C4-2B (cell line): Measurements from ENCODE around the gene CXCR6.

ENCODE experiments used
- H3K27ac ChIP-seq: fragments of 450-650 bp; 2 replicates; pipeline ENCODE4 v1.5.1; 2017
- ZFX ChIP-seq: fragments of 450-650 bp; IDR thresholded peaks from 2 replicates; pipeline ENCODE4 v1.6.1; 2017
- TF ChIP-seq, protein P1 (sequence below): fragments of 450-650 bp; conservative IDR thresholded peaks from 2 replicates; pipeline ENCODE4 v1.5.1; 2017; ENCODE audit warnings: mild to moderate bottlenecking

The CXCR6 gene

DNA sequence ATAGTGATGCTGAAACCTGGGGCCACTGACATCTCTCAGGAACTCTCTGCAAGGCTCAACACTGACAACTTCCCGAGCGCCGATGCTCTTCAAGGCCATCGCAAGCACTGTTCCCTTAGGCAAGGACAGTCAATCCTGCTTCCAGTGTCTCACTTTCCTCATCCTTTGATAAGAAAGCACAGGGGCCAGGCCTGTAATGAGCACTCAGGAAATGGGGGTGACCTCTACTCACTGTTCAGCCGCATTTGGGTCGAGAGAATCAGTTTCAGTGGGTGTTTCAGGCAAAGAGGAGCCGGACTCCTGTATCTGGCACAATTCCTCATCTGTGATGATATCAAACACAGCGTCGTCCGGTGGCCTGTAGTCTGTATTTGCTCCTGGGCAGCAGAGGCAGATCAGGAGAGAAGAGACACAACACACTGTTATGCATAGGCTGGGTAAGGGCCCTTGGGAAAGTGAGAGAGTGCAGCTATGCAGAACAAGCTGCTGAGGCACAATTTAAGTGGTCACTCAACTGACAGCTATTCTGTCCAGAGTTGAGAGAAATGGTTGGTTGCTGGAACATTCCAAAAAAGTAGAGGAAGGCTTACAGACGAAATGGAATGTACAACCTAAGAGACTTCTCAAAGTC, 11.9 kb downstream of the CXCR6 start:
- H3K27ac ChIP-seq: no peak overlapping the region
- TF ChIP-seq ZFX: no peak
- TF ChIP-seq, protein P1, sequence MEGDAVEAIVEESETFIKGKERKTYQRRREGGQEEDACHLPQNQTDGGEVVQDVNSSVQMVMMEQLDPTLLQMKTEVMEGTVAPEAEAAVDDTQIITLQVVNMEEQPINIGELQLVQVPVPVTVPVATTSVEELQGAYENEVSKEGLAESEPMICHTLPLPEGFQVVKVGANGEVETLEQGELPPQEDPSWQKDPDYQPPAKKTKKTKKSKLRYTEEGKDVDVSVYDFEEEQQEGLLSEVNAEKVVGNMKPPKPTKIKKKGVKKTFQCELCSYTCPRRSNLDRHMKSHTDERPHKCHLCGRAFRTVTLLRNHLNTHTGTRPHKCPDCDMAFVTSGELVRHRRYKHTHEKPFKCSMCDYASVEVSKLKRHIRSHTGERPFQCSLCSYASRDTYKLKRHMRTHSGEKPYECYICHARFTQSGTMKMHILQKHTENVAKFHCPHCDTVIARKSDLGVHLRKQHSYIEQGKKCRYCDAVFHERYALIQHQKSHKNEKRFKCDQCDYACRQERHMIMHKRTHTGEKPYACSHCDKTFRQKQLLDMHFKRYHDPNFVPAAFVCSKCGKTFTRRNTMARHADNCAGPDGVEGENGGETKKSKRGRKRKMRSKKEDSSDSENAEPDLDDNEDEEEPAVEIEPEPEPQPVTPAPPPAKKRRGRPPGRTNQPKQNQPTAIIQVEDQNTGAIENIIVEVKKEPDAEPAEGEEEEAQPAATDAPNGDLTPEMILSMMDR: no peak

DNA sequence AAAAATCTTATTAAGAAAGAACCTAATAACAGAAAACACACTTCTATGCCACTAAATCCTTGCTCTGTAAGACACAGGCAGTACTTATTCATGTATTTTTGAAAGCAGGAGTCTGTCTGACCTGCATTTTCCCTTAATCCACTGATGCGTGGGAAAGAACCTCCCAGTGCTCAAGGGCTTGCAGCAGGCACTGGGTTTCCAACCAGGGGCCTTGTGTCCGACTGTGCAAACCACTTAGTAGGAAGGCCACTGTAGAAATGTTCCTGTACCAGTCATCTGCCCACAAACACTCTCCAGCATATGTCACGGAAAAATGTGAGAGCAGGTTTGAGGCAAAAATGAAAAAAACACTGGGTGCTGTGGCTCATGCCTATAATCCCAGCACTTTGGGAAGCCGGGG, 12.4 kb downstream of the CXCR6 start:
- TF ChIP-seq, protein P1: no peak
- no peak for TF ChIP-seq ZFX
- H3K27ac ChIP-seq: no peak overlapping the region

DNA sequence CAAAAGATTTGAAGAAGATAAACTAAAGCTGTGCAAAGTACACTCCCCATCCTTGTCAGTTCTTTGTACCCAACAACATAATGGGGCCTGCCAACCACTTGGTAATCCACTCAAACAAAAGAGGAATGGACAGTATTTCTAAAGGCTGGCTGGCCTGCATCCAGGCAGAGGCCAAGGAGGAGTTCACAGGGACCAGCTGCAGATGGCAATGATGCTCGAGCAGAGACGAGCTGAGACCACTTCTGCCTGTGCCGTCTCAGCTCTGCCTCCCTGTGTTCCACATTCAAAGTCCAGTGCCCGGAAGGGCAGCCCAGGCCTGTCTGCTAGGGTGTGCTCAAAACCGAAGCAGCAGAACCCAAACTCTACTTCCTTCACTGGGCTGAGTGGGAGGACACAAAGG, 14.3 kb downstream of the CXCR6 start:
- TF ChIP-seq ZFX: no peak
- TF ChIP-seq, protein P1: no peak
- H3K27ac ChIP-seq: no peak overlapping the region

DNA sequence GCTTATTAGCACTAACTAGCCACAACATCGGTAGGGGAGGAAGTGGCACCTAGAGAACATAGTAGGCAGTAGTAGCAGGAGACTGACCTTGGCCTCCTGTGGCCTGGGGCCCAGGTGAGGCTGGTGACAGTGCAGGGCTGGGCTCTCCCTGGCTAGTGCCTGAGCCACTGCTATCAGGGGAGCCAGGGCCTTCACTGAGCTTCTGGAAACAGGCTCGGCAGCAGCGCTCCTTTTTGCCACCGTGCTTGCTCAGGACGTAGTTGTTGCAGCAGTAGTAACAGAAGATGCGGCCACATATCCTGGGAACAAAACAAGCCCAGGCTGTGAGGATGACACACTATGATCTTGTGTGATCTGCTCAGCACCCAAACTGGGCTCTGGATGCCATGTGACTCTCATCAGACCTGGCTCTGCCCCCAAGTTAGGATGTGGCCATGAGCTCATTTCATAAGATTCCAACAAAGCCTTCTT, 15.1 kb downstream of the CXCR6 start:
- no peak overlapping the region for H3K27ac ChIP-seq
- TF ChIP-seq, protein P1: no peak

DNA sequence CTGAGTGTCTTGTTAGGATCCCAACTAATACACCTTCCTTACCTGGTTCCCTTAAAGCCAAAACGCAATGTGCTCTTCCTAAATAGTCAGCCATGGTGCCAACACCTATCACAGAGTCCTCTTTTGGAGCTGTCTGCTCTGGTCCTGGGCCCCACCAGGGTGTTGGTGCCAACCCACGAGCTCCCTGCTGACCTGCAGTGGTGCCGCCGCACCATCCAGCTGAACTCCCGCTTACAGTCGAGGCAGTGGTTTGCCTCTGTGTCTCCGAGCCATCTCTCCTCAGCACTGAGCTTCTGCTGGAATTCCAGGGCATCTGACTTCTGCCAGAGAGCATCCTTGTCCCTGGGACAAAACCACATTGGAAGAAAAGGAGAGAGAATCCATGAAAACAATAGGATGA, 15.9 kb downstream of the CXCR6 start:
- no peak overlapping the region for H3K27ac ChIP-seq
- TF ChIP-seq, protein P1: no peak
- TF ChIP-seq ZFX: no peak

DNA sequence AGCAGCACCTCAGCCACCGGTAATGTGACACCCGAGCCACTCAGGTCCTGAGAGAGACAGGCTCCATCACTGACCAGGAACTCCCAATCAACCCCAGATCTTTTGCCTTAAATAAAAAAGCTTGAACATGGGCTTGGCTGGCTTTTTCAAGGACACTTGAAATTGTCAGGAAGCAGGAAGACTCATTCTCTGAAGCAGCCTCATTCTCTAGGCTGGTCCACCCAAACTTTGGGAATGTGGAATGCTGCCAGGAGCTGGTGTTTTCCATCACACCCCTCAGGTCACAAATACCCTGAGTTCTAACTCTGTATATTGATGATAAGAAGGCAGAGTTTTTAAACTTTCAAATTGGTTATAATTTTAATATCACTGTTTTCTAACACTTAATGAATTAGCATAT, 17.0 kb downstream of the CXCR6 start:
- no peak overlapping the region for H3K27ac ChIP-seq
- TF ChIP-seq ZFX: no peak
- TF ChIP-seq, protein P1: no peak

DNA sequence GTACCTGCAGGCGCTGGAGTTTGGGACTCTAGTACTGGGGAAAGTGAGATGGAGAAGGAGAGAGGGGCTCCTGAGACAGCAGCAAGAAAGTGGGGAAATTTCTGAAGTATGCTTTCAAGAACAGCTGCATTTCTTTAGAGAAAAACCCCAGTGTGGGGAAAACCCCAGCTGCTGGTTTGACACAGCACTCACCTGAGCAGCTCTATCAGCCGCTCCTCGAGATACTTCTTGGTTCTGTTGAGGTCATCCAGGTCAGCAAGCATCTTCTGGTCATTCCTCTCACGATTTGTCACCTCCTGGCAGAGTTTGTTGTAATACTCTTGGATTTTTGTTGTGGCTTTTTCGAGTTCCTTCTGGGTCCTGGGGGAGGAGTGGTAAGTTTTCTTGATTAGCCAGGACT, 18.8 kb downstream of the CXCR6 start:
- TF ChIP-seq, protein P1: no peak
- TF ChIP-seq ZFX: no peak
- no peak overlapping the region for H3K27ac ChIP-seq
